ENCODE measurements around the gene ELL2.

Gene ELL2

GRCh38 chr5:95958310-95959014, 3.2 kb downstream of the ELL2 start:
- no peak for DNase-seq (ENCODE audit: insufficient read length, low spot score)

GRCh38 chr5:95957561-95958203, 4.0 kb downstream of the ELL2 start:
- no peak for FAIRE-seq
- no peak for DNase-seq (ENCODE audit: insufficient read length, low spot score)

More at GRCh38 chr5:95958310-95959014, 3.2 kb downstream of the ELL2 start:
- FAIRE-seq, result no peak

GRCh38 chr5:95956900-95957293, 4.8 kb downstream of the ELL2 start:
- no peak for FAIRE-seq
- no peak for DNase-seq (ENCODE audit: insufficient read length, low spot score)

GRCh38 chr5:95956021-95956899, 5.4 kb downstream of the ELL2 start:
- FAIRE-seq (no peak), DNase-seq (ENCODE audit: insufficient read length, low spot score) (no peak)

DNA sequence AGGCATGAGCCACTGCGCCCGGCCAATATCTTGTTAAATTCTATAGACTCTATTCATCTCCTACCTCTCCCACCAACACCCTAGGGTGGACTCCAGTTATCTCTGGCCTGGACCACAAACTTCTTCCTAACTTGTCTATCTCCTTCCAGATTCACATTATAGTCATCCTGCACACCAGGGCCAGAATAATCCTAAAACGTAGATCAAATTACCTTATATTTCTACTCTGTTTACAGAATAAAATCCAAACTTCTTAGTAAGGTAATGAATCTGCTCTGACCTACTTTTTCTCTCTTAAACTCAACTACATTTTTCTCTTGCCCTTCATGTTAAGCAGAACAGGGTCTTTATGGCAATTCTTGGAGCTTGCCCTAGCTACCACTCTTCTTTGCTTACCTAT, 6.9 kb downstream of the ELL2 start:
- DNase-seq (ENCODE audit: insufficient read length, low spot score) (no peak), FAIRE-seq (no peak)

DNA sequence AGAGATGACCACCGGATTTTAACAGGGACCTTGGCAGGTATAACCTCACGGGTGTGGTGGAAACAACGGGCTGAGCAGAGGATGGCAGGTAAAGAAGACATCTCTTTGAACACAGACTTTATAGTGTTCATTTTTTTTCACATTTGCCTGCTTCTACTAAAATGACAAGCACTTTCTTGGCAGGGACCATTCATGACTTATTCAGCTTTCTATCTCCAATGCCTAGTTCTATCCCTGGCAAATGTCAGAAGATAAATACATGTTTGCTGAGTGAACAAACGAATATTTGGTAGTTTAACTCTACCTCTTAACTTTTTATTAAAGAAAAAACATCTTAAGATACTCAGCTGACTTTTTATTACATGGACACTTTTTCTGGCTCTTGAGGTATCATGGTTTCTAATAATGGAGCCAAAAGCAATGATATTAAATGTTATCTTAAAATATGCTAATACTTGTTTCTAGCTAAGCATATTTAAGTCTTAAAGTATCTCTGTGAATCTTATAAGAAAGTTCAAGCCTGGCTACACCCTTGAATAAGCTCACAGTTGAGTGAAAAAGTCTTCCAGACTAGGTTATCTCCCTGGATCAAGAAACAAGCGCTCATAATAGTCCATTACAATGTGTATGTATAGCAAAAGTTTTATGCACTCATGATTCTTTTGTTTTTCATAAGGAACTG, 8.5 kb downstream of the ELL2 start:
- no peak for FAIRE-seq
- DNase-seq (ENCODE audit: insufficient read length, low spot score), result no peak

GRCh38 chr5:95951916-95952315, 9.7 kb downstream of the ELL2 start:
- DNase-seq (ENCODE audit: insufficient read length, low spot score) (no peak), FAIRE-seq (no peak)

DNA sequence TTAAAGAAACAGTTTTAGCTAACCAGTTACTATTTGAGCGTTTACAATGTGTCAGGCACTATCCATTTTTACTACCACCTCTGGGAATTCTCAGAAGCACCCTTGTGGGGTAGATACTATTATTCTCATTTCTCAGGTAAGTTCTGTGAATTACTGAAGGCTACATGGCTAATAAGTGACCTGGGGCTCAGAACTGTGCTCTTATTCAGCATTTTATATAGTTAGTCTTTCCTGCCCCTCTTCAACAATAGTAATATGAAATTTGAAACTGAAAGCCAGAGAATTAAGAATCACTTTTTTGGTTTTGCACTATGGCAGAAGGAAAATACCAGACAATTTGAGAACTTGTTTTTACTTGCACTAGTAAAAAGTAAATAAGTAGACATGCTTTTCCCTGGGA, 11.8 kb downstream of the ELL2 start:
- peak; percentile 67 for FAIRE-seq
- DNase-seq (ENCODE audit: insufficient read length, low spot score), result no peak

GRCh38 chr5:95948631-95949030, 13.0 kb downstream of the ELL2 start:
- DNase-seq (ENCODE audit: insufficient read length, low spot score), result no peak
- no peak for FAIRE-seq

- no peak for FAIRE-seq
These were observed 15.2 kb downstream of the ELL2 start for GRCh38 chr5:95946451-95946850.

DNA sequence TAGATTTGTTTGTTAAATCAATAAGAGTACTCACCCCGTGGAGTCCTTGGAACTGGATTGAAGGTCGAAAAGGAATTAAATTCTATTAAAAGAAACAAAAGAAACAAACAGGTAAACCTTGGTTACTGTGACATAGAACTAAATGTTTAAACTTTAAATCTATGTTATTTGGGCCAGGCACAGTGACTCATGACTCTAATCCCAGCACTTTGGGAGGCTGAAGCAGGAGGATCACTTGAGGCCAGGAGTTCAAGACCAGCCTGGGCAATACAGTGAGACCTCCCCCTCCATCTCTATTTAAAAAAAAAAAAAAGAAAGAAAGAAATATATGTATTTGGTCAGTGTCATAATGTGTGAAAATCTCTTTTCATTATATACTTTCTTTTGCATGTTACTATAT, 18.7 kb downstream of the ELL2 start:
- no peak for DNase-seq (ENCODE audit: insufficient read length, low spot score)
- FAIRE-seq, result peak; percentile 8

More at GRCh38 chr5:95946451-95946850, 15.2 kb downstream of the ELL2 start:
- DNase-seq (ENCODE audit: insufficient read length, low spot score), result no peak

GRCh38 chr5:95942414-95942813, 19.2 kb downstream of the ELL2 start:
- FAIRE-seq, result no peak
- no peak for DNase-seq (ENCODE audit: insufficient read length, low spot score)

DNA sequence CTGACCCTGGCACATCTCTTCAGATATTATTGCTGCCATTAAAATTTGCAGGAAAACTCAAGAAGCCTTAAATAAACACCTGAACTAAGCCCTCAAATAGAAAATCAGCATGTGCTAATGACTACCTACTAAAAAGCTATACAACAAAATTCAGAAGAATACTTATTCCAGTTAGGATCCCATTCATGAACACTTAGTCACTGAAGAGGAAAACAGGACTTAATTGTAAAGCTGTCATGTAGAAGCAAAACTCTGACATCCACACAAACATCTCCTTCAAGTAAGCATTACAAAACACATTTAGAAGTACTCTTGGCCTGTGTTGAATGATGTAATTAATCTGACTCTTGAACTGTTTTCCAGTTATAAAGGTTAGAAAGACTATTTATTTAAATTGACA, 19.9 kb downstream of the ELL2 start:
- no peak for DNase-seq (ENCODE audit: insufficient read length, low spot score)

DNA sequence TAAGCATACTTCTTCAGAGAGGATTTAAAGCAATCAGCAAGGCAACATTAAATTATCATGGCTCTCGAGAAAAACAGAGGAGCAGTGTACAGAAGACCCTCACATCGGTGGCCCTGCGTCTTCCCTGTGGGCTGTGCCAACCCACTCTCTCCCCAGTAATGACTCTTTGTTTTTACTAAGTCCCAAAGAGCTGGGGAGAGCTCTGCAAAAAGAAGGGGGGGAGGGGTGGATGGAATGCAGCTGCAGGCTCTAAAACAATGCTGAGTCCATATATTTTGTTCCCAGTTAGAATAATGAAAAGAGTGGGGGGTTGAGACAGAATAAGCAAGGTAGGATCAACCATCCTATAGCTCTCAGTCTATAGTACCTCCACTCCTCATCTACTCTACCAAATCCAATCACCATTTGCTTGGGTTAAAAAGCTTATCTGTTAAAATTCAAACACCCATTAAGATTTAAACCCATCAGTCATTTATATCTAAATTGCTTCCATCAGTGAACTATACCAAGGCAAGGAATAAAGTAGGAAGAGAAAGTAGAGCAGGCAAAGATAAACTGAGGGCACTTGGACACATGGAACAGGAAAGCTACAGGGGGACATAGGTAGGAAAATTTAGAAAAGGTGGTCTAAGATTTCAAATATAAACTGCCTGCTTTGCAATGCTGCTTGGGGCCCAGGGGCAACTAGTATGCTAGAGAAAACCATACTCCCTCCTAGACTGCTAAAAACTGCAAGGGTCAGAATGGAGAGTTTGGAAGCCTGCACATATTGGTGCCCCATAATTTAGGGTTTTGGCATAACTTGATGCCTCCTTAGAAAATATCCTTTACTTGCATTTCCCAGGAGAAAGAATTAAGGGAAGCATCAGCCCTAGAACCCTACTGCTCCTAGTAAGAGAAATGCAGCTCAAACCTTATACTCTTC, 20.6 kb downstream of the ELL2 start:
- DNase-seq (ENCODE audit: insufficient read length, low spot score) (no peak), FAIRE-seq (no peak)

More for the DNA sequence above, 19.9 kb downstream of the ELL2 start:
- no peak for FAIRE-seq

GRCh38 chr5:95939465-95939864, 22.2 kb downstream of the ELL2 start:
- DNase-seq (ENCODE audit: insufficient read length, low spot score), result no peak
- peak; percentile 35 for FAIRE-seq

- peak; percentile 26 for FAIRE-seq
- DNase-seq (ENCODE audit: insufficient read length, low spot score), result no peak
These were observed 22.9 kb downstream of the ELL2 start for GRCh38 chr5:95938766-95939165.

GRCh38 chr5:95938347-95938746, 23.3 kb downstream of the ELL2 start:
- DNase-seq (ENCODE audit: insufficient read length, low spot score) (no peak), FAIRE-seq (no peak)

- no peak for DNase-seq (ENCODE audit: insufficient read length, low spot score)
- FAIRE-seq, result no peak
These were observed 24.0 kb downstream of the ELL2 start for GRCh38 chr5:95937607-95938152.

- DNase-seq (ENCODE audit: insufficient read length, low spot score) (no peak), FAIRE-seq (no peak)
These were observed 24.7 kb downstream of the ELL2 start for GRCh38 chr5:95936812-95937397.

All from GM19239 (cell line).